Superior temporal gyrus (tissue), 1 donor: Measurements from ENCODE around the gene EHF.
"Not testable (repeated sequence)": the region's sequence is repeated elsewhere in the genome, so short reads cannot be mapped to it uniquely, and the experiment has no call there.

ENCODE experiments used
- DNase-seq: peaks from one replicate; pipeline ENCODE4 v3.0.0-alpha.2; 2016; ENCODE audit errors: extremely low spot score

Gene EHF

DNA sequence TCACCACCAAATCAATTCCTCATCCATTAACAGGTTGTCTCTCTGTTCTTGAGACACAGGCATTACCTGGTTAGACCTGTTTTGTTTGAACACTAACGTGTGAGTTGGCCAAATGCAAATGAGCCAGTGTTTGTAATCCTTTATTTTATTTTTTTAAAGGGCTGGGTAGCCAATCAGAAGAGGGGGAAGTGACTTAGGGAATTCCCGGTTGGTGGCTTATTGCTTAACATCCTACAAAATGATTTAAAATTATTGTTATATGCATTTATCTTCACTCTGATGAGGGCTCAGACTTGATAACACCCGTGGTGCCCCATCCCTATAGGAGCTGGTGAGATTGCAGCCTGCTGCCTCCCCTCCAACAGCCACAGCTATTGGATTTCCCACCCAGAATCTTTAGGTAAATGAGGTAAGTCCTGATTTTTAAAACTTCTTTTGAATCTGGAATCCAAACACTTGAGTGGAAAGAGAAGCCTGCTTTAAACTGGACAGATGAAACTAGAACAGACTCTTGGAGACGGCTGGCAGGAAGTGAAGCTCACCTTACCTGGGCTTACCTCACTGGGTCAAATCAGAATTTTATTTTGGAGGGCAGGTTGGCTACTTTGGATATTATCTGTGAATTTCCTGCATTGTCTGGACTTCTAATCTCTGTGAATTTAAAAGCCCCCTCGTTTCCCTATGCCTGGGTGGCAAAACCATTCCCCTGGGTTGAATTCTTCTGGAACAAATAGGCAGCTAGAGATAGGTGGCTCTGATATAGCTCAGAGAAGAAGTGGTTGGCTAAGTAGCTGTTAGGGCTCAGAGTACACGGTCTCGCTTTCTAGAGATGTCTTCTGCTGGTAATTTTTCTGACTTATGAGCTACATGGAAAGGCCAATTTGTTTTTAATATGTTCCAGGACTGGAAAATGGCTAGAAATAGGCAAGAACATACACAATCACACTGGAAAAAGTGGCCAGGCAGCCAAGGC, at the start of gene EHF:
TSS of gene EHF (plus strand) at position 274 of the 973 bp plus-strand sequence. CDS start 21,538 bp downstream, outside the sequence.
- no peak for DNase-seq

DNA sequence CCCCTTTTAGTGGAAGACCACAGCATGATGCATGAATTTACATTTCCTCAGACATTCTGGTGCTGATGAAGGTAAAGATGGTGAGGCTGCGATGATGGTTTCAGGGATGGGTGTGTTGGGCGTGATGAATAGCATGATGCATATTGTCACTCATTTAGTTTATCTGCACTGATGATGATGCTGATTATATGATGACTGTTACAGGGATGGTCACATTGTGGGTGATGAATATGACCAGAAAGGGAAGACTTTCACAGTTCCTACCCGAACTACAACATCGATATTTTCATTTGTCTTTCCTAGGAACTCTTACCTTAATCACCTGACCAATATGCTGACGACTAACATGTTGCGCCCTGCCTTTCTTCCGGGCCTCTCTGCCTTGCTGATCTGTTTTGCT, 47.4 kb upstream of the EHF start:
- DNase-seq = no peak

DNA sequence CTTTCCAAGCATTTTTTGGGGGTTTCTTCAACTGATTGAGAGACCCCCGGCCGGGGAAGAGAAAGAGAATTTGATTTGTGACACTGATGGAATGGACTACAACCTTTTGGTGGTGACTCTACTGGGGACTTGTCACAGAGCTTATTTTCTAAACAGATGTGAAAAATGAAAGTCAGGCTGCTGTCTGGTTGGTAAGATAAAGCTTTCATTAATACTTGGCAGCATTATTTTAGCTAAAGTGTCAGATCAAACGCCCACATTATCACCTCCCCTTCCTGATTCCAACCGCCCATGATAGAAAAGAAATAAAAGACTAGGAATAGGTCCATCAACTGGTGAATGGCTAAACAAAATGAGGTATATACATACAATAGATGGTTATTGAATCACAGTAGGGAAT, 45.6 kb upstream of the EHF start:
- DNase-seq = no peak

DNA sequence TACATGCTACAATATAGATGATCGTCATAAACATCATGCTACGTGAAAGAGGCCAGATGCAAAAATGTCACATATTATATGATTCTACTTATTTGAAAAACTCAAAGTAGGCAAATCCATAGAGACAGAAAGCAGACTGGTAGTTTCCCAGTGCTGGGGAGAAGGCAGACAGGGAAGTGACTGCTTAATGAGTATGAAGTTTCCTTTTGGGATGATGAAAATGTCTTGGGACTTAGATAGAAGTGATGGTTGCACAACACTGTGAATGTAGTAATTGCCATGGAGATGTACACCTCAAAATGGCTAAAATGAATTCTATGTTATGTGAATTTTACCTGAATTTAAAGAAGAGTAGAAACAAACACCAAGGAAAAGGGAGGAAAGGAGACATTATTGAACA, 45.2 kb upstream of the EHF start:
- DNase-seq = no peak

DNA sequence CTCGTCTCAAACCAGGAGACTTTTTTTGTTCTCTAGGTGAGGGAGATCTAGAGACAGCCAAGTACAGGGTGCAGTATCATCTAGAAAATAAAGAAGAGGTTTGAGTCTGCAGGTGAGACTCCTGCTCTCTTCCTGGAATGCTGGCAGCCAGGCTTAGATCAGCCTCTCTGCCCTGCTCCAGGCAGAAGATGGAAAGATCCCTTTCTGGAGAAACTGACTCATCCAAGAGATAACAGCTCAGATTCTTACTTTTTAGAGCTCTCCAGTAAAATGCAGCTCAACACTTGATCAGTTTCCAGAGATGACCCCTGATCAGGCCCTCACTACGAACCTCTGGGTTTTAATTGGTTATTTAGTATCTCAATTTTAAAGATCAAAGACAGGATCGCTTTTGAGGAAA, 44.6 kb upstream of the EHF start:
- DNase-seq = no peak

DNA sequence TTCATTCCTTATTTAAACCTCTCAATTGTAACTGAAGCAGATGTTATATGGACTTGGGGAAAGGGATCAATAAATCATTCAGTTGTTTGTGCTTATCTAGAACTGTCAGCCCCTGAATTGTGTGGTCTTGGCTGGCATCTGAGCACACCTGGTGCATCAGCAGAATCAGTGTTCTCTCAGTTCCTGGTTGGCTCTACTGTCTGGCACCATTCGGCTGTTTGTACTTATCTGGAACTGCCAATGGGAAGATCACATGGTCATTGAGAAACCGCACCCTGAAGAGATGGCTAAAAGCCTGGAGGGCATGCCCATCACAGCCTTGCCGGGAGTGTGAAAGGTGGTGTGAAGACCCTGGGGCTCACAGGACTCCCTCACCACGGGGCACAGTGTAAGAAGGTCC, 37.1 kb upstream of the EHF start:
- no peak for DNase-seq

DNA sequence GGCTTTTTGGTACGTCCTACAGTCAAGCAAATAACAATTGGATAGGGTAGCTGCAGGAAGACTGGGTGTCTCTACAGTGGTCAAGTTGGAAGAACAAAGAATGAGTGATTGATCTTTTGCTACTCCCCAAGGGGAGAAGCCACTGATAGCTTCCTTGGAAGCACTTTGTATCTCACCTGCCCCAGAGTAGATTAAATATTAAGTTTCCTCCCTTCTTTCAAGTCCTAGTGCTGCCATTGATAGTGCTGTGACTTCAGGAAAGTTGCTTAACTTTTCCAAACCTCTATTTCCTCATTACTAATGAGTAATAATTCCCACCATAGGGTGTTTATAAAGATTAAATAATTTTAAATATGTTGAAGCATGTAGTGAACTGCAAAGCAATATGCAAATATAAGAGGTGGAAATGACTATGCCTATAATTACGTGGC, 35.6 kb upstream of the EHF start:
- no peak for DNase-seq

DNA sequence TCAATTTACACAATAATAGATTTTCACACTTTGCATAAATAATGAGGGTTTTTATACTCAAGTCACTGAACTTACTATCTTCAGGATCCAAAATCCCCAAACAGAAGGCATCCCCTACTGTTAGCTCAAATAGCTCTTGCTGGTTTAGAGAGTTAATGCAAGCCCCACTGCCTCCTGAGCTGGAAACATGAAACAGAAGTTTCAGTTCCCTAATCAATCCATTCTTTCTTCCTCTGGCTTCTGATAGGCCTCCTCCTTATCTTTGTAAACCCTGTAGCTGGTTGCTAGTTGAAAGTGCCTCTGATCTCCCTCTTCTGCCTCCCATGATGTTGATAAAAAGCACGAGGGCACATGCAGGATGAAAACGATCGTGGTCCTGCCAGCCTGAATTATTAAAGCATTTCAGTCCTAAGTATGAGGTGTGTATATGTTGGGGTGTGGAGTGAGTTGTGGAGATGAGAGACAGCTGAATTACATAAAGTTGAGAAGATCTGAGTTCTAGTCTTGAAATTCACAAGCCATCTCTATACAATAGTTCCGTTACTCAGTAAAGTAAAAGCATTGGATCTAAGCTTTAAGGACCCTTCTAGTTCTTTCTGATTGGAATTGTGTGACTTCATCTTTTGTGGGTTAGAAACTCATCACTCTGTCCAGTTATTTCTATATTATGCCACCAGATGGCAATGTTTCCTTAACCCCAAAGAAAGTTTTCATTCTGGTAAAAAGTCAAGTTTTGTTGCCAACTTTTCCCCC, 35.0 kb upstream of the EHF start:
- DNase-seq = peak; percentile 91

DNA sequence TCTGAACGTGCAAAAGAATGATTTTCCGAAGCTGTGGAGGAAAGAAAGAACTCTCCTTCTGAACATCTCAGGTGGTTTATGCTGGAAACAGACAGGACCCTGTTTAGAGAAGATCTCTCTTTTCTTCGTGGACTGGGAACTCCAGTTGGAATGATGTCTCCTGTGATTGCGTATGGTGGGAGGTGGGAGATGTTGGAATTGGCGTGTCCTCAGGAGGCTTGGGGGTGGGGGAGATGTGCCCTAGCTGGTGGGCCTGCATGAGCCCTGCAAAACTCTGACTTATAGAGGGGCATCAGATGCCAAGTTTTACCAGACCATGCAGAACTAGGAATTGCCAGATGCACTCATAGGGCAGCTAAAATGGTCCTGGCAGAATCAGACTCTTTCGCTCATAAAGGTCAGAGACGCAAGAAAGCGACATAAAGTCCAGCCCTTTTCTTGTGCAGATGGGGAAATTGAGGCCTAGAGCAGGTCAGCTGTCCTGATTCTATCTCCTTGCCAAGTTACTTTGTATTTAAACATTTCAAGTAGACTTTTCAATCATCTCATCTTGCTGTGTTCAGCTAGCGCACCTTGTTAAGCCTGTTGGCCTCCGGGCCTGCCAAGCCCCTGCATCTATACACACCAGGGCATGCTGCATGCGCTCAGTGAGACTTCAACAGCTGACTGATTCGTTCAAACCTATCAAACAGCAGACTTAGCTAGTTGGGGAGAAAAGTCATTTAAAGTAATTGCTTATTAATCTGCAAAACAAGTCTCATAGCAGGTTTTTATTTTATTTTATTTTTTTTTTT, 34.2 kb upstream of the EHF start:
- peak; percentile 30 for DNase-seq

DNA sequence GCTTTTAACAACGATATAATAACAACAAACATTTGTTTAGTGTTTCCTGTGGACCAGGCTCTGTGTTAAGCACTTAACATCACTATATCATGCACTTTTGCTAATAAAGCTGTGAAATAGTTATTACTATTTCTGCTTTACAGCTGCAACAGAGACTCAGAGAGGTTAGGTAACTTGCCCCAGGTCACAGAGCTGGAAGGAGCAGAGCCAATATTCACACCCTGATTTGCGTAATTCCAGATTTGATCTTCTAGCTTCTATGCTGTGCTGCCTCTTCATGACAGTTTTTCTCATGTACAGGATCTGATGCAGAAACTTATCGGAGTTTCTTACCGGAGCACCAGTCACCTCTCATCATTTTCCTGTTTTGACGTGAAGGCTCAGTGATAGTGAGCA, 33.6 kb upstream of the EHF start:
- DNase-seq = no peak

DNA sequence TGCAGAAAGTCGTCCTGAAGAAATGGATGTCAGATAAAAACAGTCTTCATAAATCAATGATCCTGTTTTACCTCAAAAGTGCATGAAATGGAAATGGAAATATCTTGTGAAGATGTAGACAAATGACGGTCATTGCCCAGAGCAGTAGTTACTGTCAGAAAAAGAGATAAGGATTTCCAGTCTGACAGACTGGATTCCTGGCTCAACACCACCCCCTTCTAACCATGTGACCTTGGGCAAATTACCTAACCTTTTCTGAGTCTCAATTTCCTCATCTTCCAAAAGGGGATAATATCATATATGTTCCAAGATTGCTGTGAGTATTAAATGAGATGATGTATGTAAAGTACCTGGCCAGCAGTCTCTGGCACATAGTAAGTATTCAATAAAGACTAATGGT, 32.9 kb upstream of the EHF start:
- no peak for DNase-seq

DNA sequence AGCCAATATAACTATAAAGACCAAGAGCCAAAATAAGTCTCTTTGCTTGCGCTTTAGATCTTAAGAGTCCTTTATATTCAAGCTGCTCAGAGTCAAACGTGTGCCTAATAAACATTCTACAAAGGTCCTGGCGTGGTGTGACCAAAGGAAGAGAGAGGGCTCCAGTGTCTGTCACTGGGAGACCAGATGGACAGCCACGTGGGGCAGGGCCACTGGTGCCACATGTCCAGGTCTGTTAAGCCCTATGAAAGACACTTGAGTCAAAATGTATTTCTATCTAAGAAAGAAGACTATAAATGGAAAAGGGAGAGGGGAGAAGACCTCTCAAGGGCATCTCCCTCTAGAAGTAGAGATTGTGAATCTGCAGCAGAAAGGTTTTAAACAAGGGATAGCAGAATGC, 32.2 kb upstream of the EHF start:
- no peak for DNase-seq

DNA sequence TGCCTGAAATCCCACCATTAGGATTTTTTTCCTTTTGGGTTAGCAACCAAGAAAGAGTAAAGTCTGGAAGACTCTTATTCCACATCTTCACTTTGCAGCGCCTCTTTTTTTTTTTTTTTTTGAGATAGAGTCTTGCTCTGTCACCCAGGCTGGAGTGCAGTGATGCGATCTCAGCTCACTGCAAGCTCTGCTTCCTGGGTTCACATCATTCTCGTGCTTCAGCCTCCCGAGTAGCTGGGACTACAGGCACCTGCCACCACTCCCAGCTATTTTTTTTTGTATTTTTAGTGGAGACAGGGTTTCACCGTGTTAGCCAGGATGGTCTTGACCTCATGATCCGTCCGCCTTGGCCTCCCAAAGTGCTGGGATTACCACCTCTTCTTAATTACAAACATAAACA, 31.7 kb upstream of the EHF start:
- not testable (repeated sequence) for DNase-seq

DNA sequence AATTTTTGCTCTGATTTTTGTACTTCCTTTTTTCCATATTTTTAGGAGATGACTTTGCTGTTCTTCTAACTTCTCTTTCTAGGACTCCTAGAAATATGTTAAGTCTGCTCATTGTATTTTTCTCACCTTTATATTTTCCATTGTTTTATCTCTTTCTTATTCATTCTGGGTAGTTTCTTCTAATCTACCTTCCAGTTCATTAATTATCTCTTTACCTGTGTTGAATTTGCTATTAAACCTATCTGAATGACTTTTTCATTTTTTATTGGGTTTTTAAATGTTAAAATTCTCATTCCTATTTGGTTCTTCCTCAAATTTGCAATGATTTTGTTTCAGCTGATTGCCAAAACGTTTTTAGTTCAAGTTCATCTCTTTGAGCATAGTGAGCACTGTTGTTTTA, 27.8 kb upstream of the EHF start:
- DNase-seq = no peak

DNA sequence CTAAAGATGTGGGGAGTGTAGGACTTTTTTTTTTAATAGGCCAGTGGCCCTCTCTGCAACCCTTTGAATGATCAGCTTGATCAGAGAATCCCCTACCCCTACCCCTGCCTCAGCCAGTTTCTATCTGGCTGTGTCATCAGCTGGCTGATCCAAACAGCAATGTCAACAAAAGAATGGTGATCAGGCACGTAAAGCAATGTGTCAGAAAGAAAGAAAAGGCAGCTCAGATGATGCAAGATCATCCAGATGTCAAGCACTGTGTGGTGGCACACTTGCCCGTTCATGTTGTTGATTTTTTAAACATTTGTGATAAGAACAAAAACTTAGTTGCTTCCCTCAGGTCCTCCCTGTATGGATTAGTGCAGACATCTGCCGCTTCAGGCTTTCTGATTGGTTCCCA, 26.3 kb upstream of the EHF start:
- no peak for DNase-seq

DNA sequence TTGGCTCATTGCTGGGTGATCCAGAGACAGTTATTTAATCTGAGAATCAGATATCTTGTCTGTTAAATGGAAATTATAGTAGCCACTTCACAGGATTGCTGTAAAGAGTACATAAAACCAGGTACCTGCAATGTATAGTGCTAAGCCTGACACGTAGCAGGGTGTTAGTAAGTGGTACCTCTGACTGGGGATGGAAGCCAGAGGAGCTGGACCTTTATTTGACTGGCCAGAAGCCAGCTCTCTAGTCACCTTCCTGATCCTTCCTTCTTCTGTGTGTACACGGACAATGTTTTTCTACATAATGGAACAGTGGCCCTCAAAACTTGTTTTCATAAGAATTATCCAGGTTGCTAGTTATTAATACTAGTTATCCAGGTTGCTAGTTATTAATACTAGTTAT, 25.5 kb upstream of the EHF start:
- no peak for DNase-seq

DNA sequence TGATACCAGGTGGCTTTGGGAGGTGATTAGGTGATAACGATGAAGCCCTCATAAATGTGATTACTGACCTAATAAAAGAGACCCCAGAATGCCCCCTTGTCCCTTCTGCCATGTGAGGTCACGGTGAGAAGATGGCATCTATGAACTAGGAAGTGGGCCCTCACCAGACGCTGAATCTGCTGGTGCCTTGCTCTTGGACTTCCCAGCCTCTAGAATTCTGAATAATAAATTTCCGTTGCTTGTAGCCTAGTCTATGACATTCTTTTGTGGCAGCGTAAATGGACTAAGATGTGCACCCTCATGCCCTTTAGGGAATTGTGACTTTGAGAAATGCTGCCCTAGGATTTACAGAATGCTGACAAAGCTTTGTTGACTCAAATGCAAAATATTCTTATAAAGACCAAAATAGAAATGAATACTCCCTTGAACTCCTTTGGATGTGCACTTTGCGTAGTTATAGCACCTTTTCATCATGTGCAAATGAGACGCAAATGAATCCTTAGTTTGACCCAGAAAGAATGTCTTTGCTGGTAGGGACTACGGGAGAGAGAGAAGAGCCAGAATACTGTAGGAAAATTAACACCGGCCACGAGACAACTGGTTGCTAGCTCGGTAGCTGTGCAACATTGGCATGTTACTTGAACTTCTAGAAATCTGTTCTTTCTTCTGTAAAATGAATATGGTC, 24.8 kb upstream of the EHF start:
- DNase-seq = no peak

DNA sequence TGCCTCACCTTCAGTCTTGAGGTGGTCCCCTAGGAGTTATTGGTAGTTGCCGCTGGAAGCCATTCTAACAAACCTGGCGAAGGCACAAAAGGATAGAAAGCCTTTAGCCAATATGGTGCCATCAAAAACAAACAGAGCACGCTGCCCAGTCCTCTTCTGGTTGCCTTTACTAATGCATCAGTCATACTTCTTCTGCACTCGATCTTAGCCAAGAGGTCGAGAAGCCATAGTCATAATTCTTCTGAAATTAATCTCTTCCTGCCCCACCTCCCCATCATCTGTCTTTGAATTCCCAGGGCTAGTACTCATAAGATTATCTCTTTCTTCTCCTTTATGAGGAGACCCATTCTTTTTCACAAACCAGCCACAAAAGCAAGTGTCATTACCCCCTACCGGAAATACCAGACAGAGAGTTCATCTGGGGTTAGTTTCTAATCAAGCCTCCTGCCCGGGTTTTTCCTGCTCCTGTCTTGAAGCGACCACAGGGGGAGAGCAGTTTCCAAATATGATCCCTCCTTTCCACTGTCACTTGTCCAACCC, 21.4 kb upstream of the EHF start:
- DNase-seq = no peak

DNA sequence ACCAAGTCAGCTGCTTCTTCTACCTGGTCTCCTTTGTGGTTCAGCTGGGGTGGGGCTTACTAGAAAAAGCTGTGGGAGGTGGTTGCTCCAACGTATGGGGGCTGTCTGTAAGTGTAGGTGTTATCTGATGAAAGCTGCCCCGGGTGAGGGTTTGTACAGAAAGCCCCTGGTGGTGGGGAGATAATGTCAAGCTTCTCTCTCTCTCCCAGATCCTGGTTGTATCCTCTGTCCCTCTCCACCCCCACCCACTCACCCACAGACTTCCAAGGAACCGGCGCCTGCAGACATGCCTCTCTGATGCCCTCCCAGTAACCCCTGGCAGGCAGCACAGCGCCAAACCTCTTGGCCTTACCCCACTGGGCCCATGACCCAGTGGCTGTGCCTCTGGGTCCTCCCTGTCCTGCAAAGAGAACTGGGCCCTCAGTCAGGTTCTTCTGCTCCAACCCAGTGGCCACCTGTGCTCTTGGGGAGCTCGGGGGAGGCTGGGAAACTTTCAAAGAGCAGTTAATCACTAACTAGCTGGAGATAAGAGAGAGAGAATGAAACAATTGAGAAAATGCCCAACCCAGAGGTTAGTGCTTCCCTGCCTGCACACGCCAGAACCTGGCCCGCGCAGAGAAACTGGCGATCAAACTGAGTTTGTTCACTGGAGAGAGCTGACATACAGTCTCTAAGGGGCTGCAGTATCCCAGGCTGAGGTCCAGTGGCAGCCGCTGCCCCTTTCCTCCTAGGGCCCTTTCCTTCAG, 20.4 kb upstream of the EHF start:
- no peak for DNase-seq

DNA sequence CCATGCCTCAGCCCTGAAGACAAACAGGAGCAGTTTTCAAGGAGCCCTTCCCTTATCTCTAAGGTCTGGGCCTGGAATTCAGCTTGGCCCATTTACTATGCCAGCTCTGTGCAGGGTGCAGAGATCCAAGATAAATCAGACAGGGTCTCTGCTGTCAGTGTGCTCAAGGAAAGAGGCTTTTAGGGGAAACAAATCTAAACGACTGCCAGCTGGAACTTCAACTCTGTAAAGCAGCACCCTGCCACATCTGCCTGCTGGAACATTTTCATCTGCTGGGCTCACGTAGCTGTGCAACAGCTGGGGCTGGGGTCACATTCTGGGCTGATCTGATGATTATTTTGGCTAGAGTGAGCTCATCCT, 19.8 kb upstream of the EHF start:
- DNase-seq = no peak

DNA sequence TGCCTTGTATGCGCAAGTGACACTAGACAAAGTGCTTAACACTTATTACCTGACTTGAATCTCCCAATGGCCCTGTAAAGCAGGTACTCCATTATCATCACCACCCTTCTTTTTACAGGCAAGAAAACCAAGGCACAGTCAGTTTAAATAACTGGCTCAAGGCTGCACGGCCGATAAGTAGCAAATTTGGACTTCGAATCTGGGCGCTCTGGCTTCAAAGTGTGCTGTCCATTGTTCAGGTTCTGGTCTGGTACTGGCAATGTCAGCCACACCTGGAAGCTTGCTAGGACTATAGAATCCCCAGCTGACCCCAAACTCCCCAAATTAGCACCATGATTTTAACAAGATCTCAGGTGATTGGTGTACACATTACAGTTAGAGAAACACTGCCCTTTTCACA, 19.3 kb upstream of the EHF start:
- no peak for DNase-seq
